Right lung (tissue), 10 donors: ENCODE results near the gene CASP4. TPM values are rescaled to one million over a fixed set of nuclear protein-coding genes. Genes with fewer than 3 reads are reported as not detected.
"Not testable (repeated sequence)": the region's sequence is repeated elsewhere in the genome, so short reads cannot be mapped to it uniquely, and the experiment has no call there.

Source experiments
- DNase-seq, 2 donors: peaks; one replicate each; pipeline ENCODE4 v3.0.0-alpha.2; 2013
- long read RNA-seq, 8 donors: transcript quantifications; one replicate each; lab custom pipeline, GENCODE V29; 2026
- polyA plus RNA-seq, 5 donors: library from polyadenylated mRNA; unstranded; fragments of 120-200 nt; gene quantifications; one replicate each; pipeline versions ENCODE4 v1.2.1 to v1.2.3, GENCODE V29; 2013; ENCODE audit warnings: inconsistent platforms in 1 of 5, low replicate concordance in 1 of 5; ENCODE audit not compliant: insufficient read length in 5 of 5, insufficient read depth in 1 of 5

CASP4 gene
- polyA plus RNA-seq: 100 to 1,000 TPM in 1 of 5 donors, 10 to 100 TPM in 4; 69.5 to 103 (median 73.9) TPM
- long read RNA-seq, donor 1, transcript CASP4-208 (3 exons, 481 nt): minor isoform, 7 of 28 reads
- long read RNA-seq, donor 1, transcript CASP4-203 (9 exons, 2,158 nt): major isoform, 11 of 28 reads
- long read RNA-seq, donor 1, partial matches to known transcripts: 7 of 28 reads
- long read RNA-seq, donor 1, other reads (novel, unspliced or antisense): 0 of 28 reads
- long read RNA-seq, donor 2, transcript CASP4-203 (9 exons, 2,158 nt): major isoform, 9 of 10 reads
- long read RNA-seq, donor 2, partial matches to known transcripts: 0 of 10 reads
- long read RNA-seq, donor 2, other reads (novel, unspliced or antisense): 0 of 10 reads
- long read RNA-seq, donor 3, transcript CASP4-203 (9 exons, 2,158 nt): major isoform, 8 of 32 reads
- long read RNA-seq, donor 3, transcript CASP4-208 (3 exons, 481 nt): minor isoform, 7 of 32 reads
- long read RNA-seq, donor 3, partial matches to known transcripts: 16 of 32 reads
- long read RNA-seq, donor 3, other reads (novel, unspliced or antisense): 0 of 32 reads
- long read RNA-seq, donor 4, partial matches to known transcripts: 0 of 10 reads
- long read RNA-seq, donor 4, other reads (novel, unspliced or antisense): 0 of 10 reads
- long read RNA-seq, donor 5, transcript CASP4-203 (9 exons, 2,158 nt): major isoform, 7 of 19 reads
- long read RNA-seq, donor 5, partial matches to known transcripts: 5 of 19 reads
- long read RNA-seq, donor 5, other reads (novel, unspliced or antisense): 0 of 19 reads
- long read RNA-seq, donor 6, transcript CASP4-203 (9 exons, 2,158 nt): major isoform, 10 of 16 reads
- long read RNA-seq, donor 6, partial matches to known transcripts: 0 of 16 reads
- long read RNA-seq, donor 6, other reads (novel, unspliced or antisense): 0 of 16 reads
- long read RNA-seq, donor 7, transcript CASP4-203 (9 exons, 2,158 nt): major isoform, 16 of 19 reads
- long read RNA-seq, donor 7, partial matches to known transcripts: 0 of 19 reads
- long read RNA-seq, donor 7, other reads (novel, unspliced or antisense): 0 of 19 reads
- long read RNA-seq, donor 8, partial matches to known transcripts: 0 of 7 reads
- long read RNA-seq, donor 8, other reads (novel, unspliced or antisense): 0 of 7 reads

- peak; percentile 72 to 84 for DNase-seq
Observed at GRCh38 chr11:104968355-104968855, at the start of gene CASP4. CASP4 (minus strand) TSS chr11:104968574; CDS start chr11:104968525, 49 bp downstream.

DNA sequence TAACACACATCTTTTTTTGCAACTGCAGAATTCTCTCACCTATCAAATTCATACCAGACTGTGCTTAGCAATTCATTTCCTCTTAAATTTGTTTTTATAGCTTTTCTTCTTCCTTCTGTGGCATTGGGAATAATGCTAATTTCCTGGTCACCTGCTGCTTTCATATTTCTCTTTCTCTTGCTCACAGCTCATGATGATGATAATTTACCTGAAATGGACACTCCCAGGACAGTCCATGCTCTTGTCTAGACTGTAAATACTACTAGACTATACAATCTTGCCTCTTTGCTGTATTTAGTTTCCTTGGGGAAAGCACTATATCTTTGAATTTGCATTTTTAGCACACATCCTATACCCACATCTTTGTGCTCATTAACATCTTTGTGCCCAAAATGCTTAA, 39.1 kb upstream of the CASP4 start:
- DNase-seq: no peak

GRCh38 chr11:105005451-105005845, 37.1 kb upstream of the CASP4 start:
- DNase-seq: no peak

GRCh38 chr11:105004021-105004420, 35.6 kb upstream of the CASP4 start:
- no peak for DNase-seq

GRCh38 chr11:105003151-105003550, 34.8 kb upstream of the CASP4 start:
- DNase-seq: no peak

DNA sequence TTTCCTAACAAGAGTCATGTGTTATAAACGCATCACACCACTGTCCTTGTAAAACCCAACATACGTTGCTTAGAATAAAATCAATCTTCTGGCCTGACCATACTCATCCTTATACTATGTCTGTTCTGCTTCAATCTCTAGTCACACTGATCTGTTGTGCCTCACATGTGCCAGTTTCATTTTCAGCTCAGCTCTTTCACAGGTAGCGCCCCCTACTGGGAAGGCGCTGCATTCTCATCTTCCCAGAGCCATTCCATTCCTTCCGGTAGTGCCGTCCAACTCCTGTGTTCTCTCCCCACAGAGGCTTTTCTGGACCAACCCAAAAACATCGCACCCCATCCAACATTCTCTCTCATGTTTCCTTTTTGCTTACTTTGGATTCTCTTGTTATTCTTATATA, 32.4 kb upstream of the CASP4 start:
- no peak for DNase-seq

DNA sequence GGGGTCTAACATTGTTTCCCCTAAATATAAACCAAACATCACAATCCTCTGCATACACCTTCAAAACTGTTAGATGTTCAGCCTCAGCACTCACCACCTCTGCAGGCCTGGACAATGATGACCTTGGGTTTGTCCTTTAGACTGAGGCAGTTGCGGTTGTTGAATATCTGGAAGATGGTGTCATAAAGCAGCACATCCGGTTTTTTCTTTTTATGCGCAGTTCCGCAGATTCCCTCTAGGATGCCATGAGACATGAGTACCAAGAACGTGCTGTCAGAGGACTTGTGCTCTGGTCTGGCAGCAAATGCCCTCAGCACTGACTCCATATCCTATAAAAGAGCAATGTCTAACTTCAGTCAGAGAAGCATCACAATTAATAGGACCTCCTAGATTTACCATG, 31.8 kb upstream of the CASP4 start:
- DNase-seq: no peak

DNA sequence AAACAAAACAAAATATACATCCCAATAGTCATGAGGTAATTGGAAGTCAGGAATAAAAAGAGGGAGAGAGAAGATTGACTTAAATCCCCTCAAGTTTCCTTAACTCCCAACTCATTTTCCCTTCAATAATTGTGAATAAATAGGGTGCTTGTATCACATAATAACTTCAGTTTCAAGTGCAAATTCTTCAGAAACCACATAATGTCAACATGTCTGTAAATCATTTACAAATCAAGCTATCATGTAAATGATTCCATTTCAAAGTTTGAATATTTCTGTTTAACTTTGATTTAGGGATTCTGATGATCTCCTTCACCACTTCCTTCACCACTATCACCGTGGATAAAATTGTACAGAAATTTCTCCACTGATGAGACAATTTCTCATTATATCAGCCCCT, 31.3 kb upstream of the CASP4 start:
- no peak for DNase-seq

DNA sequence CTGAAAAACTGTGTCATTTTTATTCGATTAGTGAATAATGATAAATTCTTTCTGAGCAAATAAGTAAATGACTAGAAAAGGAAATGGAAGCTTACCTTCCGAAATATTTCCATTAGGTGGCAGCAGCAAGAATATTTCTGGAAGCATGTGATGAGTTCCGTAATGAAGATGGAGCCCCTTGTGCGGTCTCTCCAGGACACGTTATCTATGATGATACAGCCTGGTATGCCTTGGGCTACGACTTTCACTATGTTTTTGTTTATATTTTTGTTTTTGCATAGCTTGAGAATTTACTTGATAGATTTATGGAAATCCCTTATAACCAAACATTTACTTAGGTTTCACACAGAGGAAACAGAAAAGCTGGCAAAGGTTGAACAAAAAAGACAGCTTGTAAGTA, 28.9 kb upstream of the CASP4 start:
- DNase-seq: no peak

DNA sequence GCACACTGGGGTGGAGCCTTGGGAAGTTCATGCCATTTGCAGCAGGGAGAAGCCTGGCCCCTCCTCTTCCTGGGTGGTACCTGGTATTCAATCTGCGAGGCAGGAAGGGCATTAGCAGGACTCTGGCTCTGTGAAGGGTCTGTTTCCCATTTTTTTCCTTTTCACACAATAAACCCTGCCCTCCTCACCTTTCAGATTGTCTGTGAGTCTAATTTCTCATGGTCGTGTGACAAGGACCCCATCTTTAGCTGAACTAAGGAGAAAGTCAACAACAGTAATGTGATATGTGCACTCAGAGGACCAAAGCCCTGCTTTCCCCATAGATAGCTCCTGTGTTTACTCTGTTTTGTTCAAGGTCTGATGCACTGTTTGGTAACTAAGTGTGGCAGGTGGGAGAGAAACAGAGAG, 26.6 kb upstream of the CASP4 start:
- no peak for DNase-seq

GRCh38 chr11:104992781-104993180, 24.4 kb upstream of the CASP4 start:
- DNase-seq: no peak

GRCh38 chr11:104991994-104992393, 23.6 kb upstream of the CASP4 start:
- DNase-seq: no peak

- no peak for DNase-seq
Observed at GRCh38 chr11:104984808-104985207, 16.4 kb upstream of the CASP4 start.

DNA sequence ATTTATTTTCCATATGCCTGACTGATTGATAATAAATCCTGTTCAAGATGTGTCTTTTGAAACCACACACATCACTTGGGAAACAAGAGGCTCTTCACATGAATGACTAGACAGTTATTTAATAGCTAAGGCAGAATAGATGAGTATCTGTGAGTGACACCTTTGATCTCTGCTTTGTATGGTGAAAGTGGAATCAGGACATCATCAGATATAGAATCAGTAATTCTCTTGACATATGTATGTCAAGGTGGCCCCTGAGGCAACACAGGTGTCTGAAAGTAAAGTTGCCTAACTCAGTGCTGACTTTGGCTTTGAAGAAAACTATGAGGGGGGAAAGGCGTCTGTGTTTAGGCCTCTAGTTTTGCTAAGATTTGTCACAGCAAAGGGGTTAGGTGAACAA, 11.5 kb upstream of the CASP4 start:
- no peak for DNase-seq

- no peak for DNase-seq
Observed at GRCh38 chr11:104973616-104974015, 5.2 kb upstream of the CASP4 start.

- not testable (repeated sequence) for DNase-seq
Observed at GRCh38 chr11:104972924-104973323, 4.5 kb upstream of the CASP4 start.

GRCh38 chr11:104970756-104971155, 2.4 kb upstream of the CASP4 start:
- no peak for DNase-seq

GRCh38 chr11:104968856-104969776, 742 bp upstream of the CASP4 start:
- no peak for DNase-seq

- DNase-seq: peak in 1 of 2 donors; percentile 26
Observed at GRCh38 chr11:104967534-104968354, 630 bp downstream of the CASP4 start.

GRCh38 chr11:104965735-104966134, 2.6 kb downstream of the CASP4 start:
- DNase-seq: no peak
